Activated CD4-positive, alpha-beta memory T cell treated with anti-CD3 and anti-CD28 coated beads for 36 hours (primary cell): ENCODE data around the gene NOTO. TPM values are rescaled to one million over a fixed set of nuclear protein-coding genes. Genes with fewer than 3 reads are reported as not detected.

ENCODE experiments used
- CTCF ChIA-PET: fragments of 350-600 bp; sonication (Branson Sonifier 250); formaldehyde crosslinking; loops from one replicate; lab custom pipeline; 2021; ENCODE audit warnings: antibody characterized with exemption, inconsistent platforms; lab: Charles Lee
- POLR2A ChIA-PET: fragments of 350-600 bp; sonication (Branson Sonifier 250); formaldehyde crosslinking; loops from one replicate; lab custom pipeline; 2021; ENCODE audit warnings: antibody characterized with exemption; lab: Charles Lee
- DNase-seq: peaks from one replicate; pipeline ENCODE4 v3.0.0-alpha.2; 2020
- H3K27ac Mint-ChIP-seq: one replicate; pipeline ENCODE4 v1.8.0; 2021; ENCODE audit warnings: mixed read lengths
- H3K27me3 Mint-ChIP-seq: one replicate; pipeline ENCODE4 v1.8.0; 2021; ENCODE audit warnings: mixed read lengths
- H3K36me3 Mint-ChIP-seq: one replicate; pipeline ENCODE4 v1.8.0; 2021; ENCODE audit warnings: mixed read lengths
- H3K4me1 Mint-ChIP-seq: one replicate; pipeline ENCODE4 v1.8.0; 2021; ENCODE audit warnings: low read depth, mixed read lengths
- H3K4me3 Mint-ChIP-seq: one replicate; pipeline ENCODE4 v1.8.0; 2021; ENCODE audit warnings: mild to moderate bottlenecking, mixed read lengths
- H3K9me3 Mint-ChIP-seq: one replicate; pipeline ENCODE4 v1.8.0; 2021; ENCODE audit warnings: mixed read lengths
- intact Hi-C: fragments of 100-400 bp; cut with micrococcal nuclease; formaldehyde crosslinking; loops from one replicate; pipeline ENCODE4 v1.15.1; 2023
- total RNA-seq, 2 experiments: library from RNA; stranded (reverse); gene quantifications; one replicate each; pipeline ENCODE4 v1.2.3, GENCODE V29; 2021

The NOTO gene
- total RNA-seq, 2 experiments from 2014 or later, result not detected

GRCh38 chr2:73253400-73253799 lies 51.0 kb downstream of the NOTO start:
- Mint-ChIP-seq H3K27me3 (no peaks in the 10 kb centered on the region), H3K36me3 (peaks cover 30% of the 10 kb centered on the region), H3K4me1 (no peaks in the 10 kb centered on the region), H3K9me3 (no peaks in the 10 kb centered on the region), H3K27ac (no peak overlapping the region), H3K4me3 (no peak overlapping the region)
- POLR2A ChIA-PET, result interaction anchor here (2.2 kb wide), 1 partner anchor 8 kb away, joined by 7 read pairs; no protein-coding TSS in a partner anchor
- DNase-seq, result no peak
- intact Hi-C loops, result no loop called here
- CTCF ChIA-PET, result interaction anchor here (1.6 kb wide), 1 partner anchor 40 kb away, joined by 5 read pairs; the partner anchor contains the start of gene SMYD5

DNA sequence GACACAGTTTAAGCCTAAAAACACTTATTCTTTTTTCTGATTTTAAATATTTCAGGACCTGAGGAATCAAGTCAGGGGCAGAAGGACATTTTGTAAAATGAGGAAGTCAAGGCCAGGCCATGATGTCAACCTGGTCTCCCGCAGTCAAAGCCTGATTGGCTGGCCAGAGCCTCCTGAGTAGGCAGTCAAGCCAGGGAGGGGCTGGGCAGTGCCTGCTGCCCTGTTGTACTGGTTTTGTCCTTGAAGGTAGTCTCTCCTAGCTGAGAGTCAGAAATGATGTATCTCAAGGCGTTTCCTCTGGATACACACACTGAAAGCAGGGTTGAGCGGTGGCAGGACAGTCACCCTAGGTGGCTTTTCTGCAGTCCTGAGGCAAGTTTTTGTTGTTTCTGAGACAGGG lies 51.5 kb downstream of the NOTO start:
- Mint-ChIP-seq H3K9me3 (no peaks in the 10 kb centered on the region), H3K27me3 (no peaks in the 10 kb centered on the region), H3K4me3 (no peak overlapping the region), H3K36me3 (peaks cover 26% of the 10 kb centered on the region), H3K27ac (peak overlapping the region; percentile 18), H3K4me1 (no peaks in the 10 kb centered on the region)
- DNase-seq, result no peak
- POLR2A ChIA-PET, result interaction anchor here (2.2 kb wide), 1 partner anchor 9 kb away, joined by 7 read pairs; no protein-coding TSS in a partner anchor
- CTCF ChIA-PET, result interaction anchor here (1.3 to 1.6 kb wide), 2 partner anchors 36 to 41 kb away, joined by 4 to 5 read pairs; partner anchors contain the start of gene SMYD5
- intact Hi-C loops, result no loop called here

GRCh38 chr2:73254343-73255006 lies 52.1 kb downstream of the NOTO start:
- H3K27me3 Mint-ChIP-seq, result no peaks in the 10 kb centered on the region
- no peaks in the 10 kb centered on the region for H3K4me1 Mint-ChIP-seq
- DNase-seq, result no peak
- intact Hi-C loops, result no loop called here
- POLR2A ChIA-PET, result interaction anchor here (2.2 kb wide), 1 partner anchor 9 kb away, joined by 7 read pairs; no protein-coding TSS in a partner anchor
- no peak overlapping the region for H3K4me3 Mint-ChIP-seq
- CTCF ChIA-PET, result interaction anchor here (1.3 to 1.6 kb wide), 2 partner anchors 35 to 41 kb away, joined by 4 to 5 read pairs; partner anchors contain the start of gene SMYD5
- H3K36me3 Mint-ChIP-seq, result peaks cover 22% of the 10 kb centered on the region
- no peak overlapping the region for H3K27ac Mint-ChIP-seq
- H3K9me3 Mint-ChIP-seq, result no peaks in the 10 kb centered on the region

GRCh38 chr2:73255007-73255644 lies 52.8 kb downstream of the NOTO start:
- CTCF ChIA-PET, result interaction anchor here (1.3 to 1.6 kb wide), 2 partner anchors 35 to 42 kb away, joined by 4 to 5 read pairs; partner anchors contain the start of gene SMYD5
- Mint-ChIP-seq H3K4me3 (no peak overlapping the region), H3K9me3 (no peaks in the 10 kb centered on the region), H3K36me3 (peaks cover 16% of the 10 kb centered on the region), H3K27me3 (no peaks in the 10 kb centered on the region), H3K4me1 (no peaks in the 10 kb centered on the region), H3K27ac (peak overlapping the region; percentile 42)
- intact Hi-C loops, result no loop called here
- no peak for DNase-seq
- POLR2A ChIA-PET, result interaction anchor here (2.2 kb wide), 1 partner anchor 10 kb away, joined by 7 read pairs; no protein-coding TSS in a partner anchor

DNA sequence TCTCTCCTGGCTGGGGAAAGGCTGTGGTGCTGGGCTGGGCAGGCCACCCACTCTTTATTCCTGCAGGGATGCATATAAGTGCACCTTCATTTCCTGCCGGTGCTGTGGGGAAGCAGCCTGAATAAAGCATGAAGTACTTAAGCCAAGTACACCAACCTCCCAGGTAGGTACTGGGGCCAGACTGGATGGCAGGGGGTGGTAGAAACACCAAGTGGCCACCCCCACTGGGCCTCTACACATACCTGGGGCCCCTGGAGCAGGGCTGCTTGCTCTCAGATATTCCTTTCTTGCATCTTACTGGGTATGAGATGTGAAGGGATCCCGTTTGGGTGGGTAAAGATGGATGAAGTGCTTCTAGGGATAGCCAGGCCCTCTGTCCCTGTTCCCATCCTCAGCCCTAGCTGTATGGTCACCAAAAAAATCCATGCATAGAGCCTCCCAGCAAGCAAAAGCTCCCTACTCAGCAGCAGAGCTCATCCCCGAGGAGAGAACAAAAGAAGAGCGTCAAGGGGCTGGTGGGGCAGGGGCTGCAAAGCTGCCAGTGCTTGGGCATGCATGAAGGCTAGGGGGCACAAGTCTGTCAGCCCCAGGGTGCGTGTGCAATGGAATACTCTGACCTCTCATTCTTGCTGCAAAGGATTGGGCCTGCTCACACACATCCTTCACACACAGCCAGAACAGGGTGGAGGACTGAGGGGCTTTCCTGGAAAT lies 53.7 kb downstream of the NOTO start:
- Mint-ChIP-seq H3K27me3 (no peaks in the 10 kb centered on the region), H3K27ac (no peak overlapping the region), H3K9me3 (no peaks in the 10 kb centered on the region), H3K4me3 (no peak overlapping the region), H3K36me3 (peaks cover 7% of the 10 kb centered on the region), H3K4me1 (no peaks in the 10 kb centered on the region)
- no peak for DNase-seq
- intact Hi-C loops, result no loop called here
- POLR2A ChIA-PET, result interaction anchor here (1.8 kb wide), 1 partner anchor 22 kb away, joined by 6 read pairs; the partner anchor contains the start of genes CCT7 and PRADC1
- CTCF ChIA-PET, result no interaction called here

DNA sequence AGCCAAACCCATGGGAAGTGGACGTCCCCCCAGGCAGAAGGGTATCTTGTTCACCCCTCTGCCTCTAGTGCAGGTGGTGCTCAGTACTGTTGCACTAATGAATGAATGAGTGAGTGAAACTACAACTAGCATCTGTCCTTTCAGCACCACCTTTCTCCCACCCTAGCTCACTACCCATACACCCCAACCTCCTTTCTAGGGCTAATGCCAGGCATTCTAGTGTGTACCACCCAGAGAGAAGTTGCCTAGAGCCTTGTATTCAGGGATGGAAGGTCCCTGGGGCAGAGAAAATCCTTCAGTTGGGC lies 54.2 kb downstream of the NOTO start:
- intact Hi-C loops, result no loop called here
- H3K9me3 Mint-ChIP-seq, result no peaks in the 10 kb centered on the region
- H3K4me3 Mint-ChIP-seq, result no peak overlapping the region
- DNase-seq, result no peak
- peaks cover 3% of the 10 kb centered on the region for H3K36me3 Mint-ChIP-seq
- POLR2A ChIA-PET, result interaction anchor here (1.8 kb wide), 1 partner anchor 23 kb away, joined by 6 read pairs; the partner anchor contains the start of genes CCT7 and PRADC1
- no peak overlapping the region for H3K27ac Mint-ChIP-seq
- no peaks in the 10 kb centered on the region for H3K27me3 Mint-ChIP-seq
- no peaks in the 10 kb centered on the region for H3K4me1 Mint-ChIP-seq
- CTCF ChIA-PET, result interaction anchor here (1.5 to 2.0 kb wide), 2 partner anchors 34 to 79 kb away, joined by 4 to 6 read pairs; no protein-coding TSS in a partner anchor

GRCh38 chr2:73257021-73257420 lies 54.6 kb downstream of the NOTO start:
- no peaks in the 10 kb centered on the region for H3K4me1 Mint-ChIP-seq
- H3K27ac Mint-ChIP-seq, result no peak overlapping the region
- intact Hi-C loops, result no loop called here
- POLR2A ChIA-PET, result interaction anchor here (0.6 to 1.8 kb wide), 3 partner anchors 12 to 163 kb away, joined by 3 to 6 read pairs (median 3); partner anchors contain the start of genes CCT7 and PRADC1
- no peaks in the 10 kb centered on the region for H3K9me3 Mint-ChIP-seq
- no peaks in the 10 kb centered on the region for H3K27me3 Mint-ChIP-seq
- CTCF ChIA-PET, result interaction anchor here (0.9 to 2.0 kb wide), 3 partner anchors 34 to 80 kb away, joined by 3 to 6 read pairs (median 4); no protein-coding TSS in a partner anchor
- DNase-seq, result no peak
- H3K36me3 Mint-ChIP-seq, result peaks cover under 1% of the 10 kb centered on the region
- no peak overlapping the region for H3K4me3 Mint-ChIP-seq

GRCh38 chr2:73257425-73258125 lies 55.2 kb downstream of the NOTO start:
- peak; percentile 18 for DNase-seq
- H3K4me1 Mint-ChIP-seq, result no peaks in the 10 kb centered on the region
- POLR2A ChIA-PET, result interaction anchor here (0.6 to 1.8 kb wide), 3 partner anchors 11 to 163 kb away, joined by 3 to 6 read pairs (median 3); partner anchors contain the start of genes CCT7 and PRADC1
- no peak overlapping the region for H3K27ac Mint-ChIP-seq
- no peak overlapping the region for H3K4me3 Mint-ChIP-seq
- no peaks in the 10 kb centered on the region for H3K27me3 Mint-ChIP-seq
- CTCF ChIA-PET, result interaction anchor here (0.9 to 2.0 kb wide), 3 partner anchors 33 to 80 kb away, joined by 3 to 6 read pairs (median 4); no protein-coding TSS in a partner anchor
- intact Hi-C loops, result no loop called here
- no peaks in the 10 kb centered on the region for H3K36me3 Mint-ChIP-seq
- H3K9me3 Mint-ChIP-seq, result no peaks in the 10 kb centered on the region

GRCh38 chr2:73258186-73258912 lies 56.0 kb downstream of the NOTO start:
- CTCF ChIA-PET, result interaction anchor here (2.0 kb wide), 1 partner anchor 32 kb away, joined by 6 read pairs; no protein-coding TSS in a partner anchor
- no peaks in the 10 kb centered on the region for H3K36me3 Mint-ChIP-seq

DNA sequence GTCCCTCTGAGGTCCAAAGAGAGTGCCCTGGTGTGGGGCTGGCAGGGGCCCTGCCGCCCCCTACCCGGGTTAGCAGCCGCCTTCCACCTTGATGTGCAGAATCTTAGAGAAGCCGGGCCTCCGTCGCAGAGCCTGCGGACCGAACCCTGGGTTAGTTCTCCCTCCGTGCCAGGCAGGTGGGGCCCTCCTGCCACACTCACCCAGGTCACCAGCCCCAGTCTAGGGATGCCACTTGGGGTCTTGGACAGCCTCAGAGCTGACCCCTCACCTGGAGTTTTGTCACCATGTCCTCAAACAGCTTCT lies 56.5 kb downstream of the NOTO start:
- H3K27ac Mint-ChIP-seq, result no peak overlapping the region
- H3K9me3 Mint-ChIP-seq, result no peaks in the 10 kb centered on the region
- CTCF ChIA-PET, result no interaction called here
- DNase-seq, result no peak
- intact Hi-C loops, result no loop called here
- no peaks in the 10 kb centered on the region for H3K27me3 Mint-ChIP-seq
- no peaks in the 10 kb centered on the region for H3K4me1 Mint-ChIP-seq
- POLR2A ChIA-PET, result interaction anchor here (0.6 kb wide), 1 partner anchor 32 kb away, joined by 3 read pairs; no protein-coding TSS in a partner anchor
- no peaks in the 10 kb centered on the region for H3K36me3 Mint-ChIP-seq
- no peak overlapping the region for H3K4me3 Mint-ChIP-seq

More at GRCh38 chr2:73258186-73258912, 56.0 kb downstream of the NOTO start:
- DNase-seq, result no peak
- POLR2A ChIA-PET, result interaction anchor here (0.6 to 1.8 kb wide), 2 partner anchors 25 to 32 kb away, joined by 3 to 6 read pairs; partner anchors contain the start of genes CCT7 and PRADC1
- no peak overlapping the region for H3K4me3 Mint-ChIP-seq
- intact Hi-C loops, result no loop called here
- no peaks in the 10 kb centered on the region for H3K9me3 Mint-ChIP-seq
- no peaks in the 10 kb centered on the region for H3K27me3 Mint-ChIP-seq
- H3K4me1 Mint-ChIP-seq, result no peaks in the 10 kb centered on the region
- no peak overlapping the region for H3K27ac Mint-ChIP-seq
